NCI-H1105 treated with DMSO at 0.1 percent for 48 hours (cell line): ENCODE data around the gene TUBA4A.

Experiments used
- DNase-seq: peaks from one replicate; lab custom pipeline; 2025; lab: John Stamatoyannopoulos, UW

Gene TUBA4A

DNA sequence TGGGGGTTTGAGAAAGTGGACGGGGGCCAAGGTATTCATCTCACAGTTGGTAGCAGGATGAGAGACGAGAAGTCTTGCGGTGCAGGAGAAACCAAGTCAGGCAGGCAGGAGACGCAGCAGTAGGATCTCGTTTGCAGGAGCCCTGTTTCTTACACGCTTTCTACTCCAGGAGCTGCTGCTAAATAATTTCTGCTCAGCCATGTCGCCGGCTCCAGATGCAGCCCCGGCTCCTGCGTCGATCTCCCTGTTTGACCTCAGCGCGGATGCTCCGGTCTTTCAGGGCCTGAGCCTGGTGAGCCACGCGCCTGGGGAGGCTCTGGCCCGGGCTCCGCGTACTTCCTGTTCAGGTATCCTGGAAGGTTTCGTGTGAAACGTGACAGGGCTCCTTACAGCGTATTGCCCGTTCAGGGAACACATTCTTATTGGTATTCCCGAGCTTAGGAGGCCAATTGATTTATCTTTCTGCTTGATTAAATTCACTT is 23.6 kb downstream of the TUBA4A start:
- DNase-seq, result no peak

DNA sequence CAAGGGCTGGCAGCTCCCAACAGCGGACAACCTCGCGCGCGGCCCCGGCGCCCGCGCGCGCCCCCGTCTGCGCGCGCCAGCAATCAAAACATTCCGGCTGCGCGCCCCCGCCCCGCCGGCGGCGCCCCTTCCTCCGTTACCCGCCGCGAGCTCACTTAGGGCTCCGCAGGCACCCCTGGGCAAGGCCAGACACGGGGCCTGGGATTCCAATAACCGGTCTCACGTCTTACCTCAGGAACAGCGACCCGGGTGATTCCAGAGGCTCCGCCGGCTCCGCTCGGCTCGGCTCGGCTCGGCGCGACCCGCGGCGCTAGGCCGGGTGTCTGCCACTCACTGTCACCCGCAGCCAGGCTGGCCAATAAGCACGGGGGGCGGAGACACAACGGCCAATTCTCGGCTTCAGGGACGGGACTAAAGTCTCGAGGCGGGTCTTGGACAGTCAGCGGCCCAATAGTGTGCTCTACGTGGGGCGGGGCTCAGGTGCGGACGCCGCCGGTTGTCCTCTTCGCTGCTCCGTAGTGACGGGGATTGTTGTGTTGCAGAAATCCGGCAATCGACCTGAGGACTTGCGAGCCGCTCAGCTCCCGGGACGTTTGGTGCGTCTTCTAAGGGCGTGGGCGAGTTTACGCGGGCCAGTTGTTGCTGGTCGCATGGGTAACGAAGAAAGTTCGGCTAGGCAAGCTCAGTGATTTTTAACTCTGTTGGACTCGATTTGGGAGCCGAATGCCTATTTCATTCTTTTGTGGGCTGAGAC is 24.2 kb downstream of the TUBA4A start, which contains the start of the genes ANKZF1 and ATG9A:
ANKZF1 (plus strand) TSS at position 502 of the 754 bp plus-strand sequence. CDS start 452 bp downstream, outside the sequence.
ATG9A (minus strand) TSS at position 332 of the 754 bp plus-strand sequence. CDS start 1,612 bp downstream, outside the sequence.
- DNase-seq, result peak; percentile 97

DNA sequence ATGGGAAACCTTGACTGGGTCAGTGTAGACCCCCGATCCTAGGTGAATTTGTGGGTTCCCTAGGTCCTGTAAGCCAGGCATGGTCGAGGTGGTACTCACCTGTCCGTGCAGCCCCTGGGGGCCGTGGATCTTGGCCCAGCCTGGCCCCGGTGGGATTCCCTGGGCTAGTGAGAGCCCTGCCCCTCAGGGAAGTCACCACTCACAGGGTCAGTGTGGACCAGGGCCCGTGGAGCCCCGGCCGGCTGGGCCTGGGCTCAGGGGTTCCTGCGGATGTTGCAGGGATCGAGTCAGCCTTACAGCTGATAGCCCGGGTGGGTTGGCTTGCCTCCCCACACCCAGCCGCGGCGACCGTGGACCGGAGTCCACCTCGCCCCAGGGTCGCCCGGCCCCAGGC is 24.8 kb downstream of the TUBA4A start:
- no peak for DNase-seq

DNA sequence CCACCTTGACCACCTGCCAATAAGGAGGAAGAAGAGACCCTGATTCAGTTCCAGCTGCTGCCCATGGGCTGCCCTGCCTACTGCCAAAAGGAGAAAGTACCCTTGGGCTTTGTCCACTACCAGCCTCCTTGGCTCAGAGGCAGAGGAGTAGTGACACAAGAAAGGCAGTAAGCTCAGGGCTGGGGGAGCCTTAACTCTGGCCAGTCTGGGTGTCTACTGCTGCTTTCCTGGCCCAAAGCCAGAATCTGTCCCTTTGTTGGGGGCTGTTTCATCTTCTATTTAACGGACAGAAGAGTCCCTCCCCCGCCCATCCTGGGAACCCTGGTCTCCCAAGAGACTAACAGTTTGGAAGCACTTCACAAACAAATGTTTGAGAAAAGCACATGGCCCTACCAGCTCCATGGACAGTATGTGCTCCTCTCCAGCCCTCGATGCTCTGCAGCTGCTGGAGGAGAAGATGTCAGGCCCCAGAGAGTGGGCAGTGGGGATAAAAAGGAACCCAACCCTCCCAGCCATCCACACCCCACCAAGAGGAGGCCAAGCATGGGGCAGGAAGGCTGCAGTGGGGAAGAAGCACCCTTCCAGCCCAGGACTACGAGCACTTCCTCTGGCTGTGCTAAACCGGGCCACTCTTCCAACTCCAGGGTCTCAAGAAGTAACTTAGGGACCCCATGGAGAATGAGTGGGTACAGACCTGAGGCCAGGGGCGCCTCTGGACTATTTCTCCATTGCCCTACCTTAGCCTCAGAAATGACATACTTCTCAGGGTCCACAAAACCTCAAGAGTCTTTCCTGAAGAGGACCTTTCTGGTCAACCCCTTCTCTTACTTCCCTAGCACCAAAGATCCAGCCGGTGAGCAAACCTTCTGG is 25.4 kb downstream of the TUBA4A start:
- no peak for DNase-seq

DNA sequence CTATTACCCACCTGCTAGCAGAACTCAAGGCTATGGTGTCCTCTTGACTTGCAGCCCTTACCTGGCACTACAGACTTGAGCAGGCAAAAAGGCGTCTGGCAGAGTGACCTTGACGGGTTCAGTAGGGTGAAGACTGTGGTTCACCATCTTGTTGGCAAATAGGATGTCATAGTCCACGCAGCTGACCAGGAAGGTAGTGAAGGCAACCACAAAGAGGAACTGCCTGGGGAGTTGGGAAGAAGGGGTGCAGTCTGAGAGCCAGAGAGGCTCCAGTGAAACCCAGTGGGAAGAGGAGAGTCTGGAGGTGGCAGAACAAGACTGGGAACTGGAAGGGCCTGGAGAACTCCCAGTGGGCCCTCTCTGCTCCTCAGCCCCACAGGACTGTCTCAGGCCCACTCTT is 28.4 kb downstream of the TUBA4A start:
- DNase-seq, result no peak

DNA sequence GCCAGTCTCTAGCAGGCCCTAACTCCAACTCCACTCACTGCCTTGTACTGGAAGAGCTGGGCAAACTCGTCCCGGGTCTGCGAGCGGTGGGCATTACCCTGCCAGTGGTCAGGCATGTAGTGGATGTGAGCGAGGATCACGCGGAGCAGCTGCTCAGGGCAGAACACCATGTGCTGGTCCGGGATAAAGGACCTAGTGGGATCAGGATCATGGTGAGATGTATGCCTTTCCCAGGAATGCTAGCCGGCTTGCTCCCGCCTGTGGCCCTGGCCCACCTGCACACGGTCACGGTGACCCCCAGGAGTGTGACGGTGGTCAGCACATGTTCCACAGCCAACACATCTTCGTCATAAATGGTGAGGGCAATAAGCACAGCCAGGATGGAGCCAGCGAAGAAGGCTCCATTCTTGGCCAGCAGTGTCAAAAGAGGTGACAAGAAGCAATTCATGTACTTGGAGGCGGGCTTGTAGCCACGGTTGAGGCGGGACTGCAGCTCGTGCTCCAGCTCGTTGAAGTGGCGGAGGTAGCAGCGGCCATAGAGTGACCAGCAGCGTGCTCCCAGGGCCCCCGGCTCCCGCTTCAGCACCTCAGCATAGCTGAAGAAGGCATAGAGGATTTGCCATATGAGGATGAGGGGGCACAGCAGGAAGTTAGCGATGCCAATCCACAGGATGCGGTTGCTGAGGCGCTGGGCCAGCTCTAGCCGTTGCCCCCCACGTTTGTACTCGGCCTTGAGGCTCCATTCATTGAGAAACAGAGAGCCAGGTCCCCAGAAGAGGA is 29.7 kb downstream of the TUBA4A start:
- DNase-seq, result no peak

DNA sequence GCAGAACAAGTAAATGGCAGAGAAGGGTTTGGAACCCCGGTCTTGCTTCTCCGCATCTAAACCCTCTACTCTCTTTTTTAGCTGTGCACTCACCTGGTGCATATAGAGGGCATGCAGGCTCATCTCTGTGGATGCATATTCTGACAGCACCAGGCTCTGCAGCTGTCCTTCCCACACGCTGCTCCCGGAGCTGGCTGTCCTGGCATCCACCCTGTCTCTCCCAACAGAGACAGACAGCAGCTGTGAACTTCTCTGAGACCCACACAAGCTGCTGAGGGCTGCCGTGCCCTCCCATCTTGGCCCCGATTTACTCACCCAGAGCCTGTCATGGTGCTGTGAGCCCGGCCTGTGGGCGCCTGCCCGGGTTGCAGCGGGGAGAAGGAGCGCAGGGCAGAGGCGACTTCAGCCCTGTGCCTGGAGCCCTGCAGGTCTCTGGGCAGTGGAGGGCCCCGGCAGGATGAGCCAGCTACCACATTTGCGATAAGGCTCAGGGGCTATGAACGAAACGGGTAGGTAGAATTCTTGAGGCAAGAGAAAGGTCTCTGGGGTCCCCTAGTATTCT is 31.7 kb downstream of the TUBA4A start:
- DNase-seq, result no peak

DNA sequence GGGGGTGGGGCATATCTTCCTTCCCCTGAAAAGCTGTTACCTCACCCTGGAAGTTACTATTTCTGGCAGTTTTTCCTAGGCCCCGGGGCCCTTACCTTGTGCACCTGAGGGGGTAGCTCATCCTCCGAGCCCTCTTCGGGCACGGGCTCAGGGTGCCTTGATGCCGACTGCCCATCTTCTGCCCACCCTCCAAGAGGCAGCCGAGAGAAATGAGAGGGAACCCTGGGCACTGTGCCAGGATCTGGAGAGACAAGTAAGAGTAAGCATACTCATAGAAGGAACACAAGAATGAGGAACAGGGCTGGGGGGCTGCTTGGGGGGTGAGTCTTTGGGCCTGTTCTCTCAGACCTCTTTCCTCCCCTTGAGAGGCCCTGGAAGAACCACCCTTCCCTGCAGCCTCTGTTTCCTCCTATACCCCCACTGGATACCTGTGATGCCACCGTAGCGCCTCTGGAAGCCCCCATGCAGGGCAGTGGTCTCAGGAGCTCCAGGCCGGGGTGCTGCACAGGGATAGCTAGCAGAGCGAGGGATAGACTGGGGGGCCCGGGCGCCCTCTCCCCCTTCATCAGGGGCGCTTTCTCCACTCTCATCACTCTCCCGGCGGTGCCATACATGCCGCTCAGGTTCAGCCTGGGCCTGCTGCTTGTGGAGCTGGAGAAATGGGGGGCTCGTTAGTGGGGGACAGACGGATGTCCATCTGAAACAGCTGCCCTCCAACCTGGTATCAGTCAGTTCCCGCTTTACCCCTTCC is 32.9 kb downstream of the TUBA4A start:
- DNase-seq, result no peak

DNA sequence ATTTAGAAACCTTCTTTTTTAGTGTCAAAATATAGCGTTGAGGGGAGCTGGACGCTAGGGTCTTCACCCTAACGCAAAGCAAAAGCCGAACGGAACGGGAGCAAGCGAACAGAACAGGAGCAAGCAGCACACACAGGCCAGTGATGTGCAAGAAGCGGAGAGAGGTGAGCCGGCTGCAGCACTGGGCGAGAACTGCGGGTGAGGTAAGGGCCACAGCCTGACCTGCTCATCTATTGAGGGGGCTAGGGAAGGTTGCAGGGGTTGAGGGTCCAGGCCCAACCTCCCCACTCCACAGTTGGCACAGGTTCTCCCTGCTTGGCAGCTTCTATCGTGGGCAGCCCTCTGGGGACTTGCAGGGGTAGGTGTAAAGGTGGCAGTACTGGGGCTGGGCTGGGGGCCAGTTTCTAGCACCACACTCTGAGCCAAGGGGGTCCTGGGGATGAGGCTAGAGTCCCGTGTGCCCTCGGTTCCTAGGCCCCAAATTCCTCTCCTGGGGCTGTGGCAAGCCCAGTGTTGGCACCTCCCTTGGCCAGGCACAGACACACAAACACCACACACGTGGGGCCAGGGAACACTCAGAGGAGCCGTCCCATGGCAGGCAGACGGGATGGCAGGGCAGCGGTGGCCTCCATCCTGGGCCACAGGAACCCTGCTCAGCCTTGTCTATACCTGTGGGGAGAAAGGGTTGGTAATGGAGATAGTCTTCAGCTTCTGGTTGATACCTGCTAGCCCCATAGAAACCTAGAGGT is 33.8 kb downstream of the TUBA4A start:
- DNase-seq, result no peak

DNA sequence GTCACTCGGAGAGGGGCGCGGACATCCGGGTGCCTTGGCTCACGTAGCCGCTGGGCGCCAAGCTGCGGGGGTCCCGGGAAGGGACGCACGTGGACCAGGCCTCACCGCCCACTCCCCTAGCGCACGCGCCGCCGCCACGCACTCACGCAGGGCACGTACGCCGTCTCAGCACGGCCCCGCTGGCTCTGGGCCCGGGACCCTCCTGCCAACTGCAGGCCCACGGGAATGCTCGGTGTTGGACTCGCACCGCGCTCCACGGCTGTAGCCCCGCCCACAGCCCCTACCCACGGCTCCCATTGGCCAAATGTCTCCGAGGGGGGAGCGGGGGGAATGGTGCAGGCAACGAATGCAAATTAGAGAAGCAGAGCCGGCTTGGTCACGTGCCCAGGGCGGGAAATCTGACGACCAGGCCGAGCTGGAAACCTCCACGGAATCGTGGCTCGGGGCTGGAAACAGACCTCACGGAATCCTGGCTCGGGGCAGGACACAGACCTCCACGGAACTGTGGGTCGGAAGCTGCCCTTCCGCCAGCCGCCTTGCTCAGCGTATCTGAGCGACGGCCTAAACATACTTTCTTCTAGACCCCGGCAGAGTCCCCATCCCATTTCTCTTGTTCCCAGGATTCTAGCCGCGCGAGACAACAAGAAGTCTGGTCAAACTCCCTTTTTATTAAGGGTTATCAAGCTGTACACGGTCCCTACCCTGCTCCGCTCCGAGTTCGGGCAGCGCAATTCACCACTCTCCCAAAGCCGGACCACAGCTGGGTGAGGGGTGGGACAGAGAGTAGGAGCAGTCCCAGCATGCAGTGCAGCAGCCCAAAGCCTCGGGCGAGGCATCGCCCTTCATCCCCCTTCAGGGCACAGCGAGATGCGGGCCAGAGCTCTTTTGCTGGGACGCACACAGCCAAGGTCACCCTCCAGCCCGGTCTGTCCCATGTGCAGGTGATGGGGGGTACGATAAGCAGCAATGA is 34.7 kb downstream of the TUBA4A start, which contains the start of gene ABCB6:
ABCB6 (minus strand) TSS at position 227 of the 970 bp plus-strand sequence. CDS start 285 bp downstream, outside the sequence.
- DNase-seq, result peak; percentile 87

DNA sequence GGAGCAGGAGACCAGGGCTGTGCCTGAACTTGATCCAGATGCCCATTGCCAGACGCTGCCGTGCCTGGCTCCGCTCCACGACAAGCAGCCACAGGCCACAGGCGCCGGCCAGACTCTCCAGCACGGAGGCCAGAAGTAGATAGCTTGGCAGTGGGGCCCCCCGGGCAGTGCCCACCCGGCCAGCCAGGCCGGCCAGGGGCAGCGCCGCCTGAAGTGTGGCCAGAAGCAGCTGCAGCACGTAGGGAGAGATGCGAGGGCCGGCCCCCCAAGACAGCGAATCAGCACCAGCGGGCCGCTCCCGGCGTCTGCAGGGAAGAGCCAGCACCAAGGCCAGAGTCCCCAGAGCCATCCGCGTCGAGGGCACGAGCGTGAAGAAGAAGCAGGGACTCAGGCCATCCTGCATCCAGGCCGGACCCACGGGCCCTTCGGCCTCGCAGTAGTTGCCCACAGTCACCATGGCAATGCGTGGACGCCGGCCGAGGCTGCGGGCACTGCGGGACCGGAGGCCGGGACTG is 35.4 kb downstream of the TUBA4A start:
- peak; percentile 57 for DNase-seq

DNA sequence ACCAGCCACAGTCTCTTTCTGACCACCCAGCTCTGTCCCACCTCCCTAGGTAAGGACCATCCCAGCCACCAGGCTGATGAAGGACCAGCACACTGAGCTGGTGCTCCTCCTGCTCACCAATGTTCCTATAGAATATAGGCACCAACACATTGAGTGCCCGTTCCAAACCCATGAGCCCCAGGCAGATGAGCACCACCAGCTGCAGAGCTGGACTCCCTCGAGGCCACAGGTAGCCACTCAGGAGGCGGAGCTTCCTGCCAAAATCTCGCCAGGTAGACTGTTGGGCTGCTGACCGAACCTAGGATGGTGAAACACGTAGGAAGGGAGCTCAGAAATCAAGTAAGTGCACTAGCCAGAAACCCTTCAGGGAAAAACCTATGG is 37.2 kb downstream of the TUBA4A start:
- DNase-seq, result no peak

DNA sequence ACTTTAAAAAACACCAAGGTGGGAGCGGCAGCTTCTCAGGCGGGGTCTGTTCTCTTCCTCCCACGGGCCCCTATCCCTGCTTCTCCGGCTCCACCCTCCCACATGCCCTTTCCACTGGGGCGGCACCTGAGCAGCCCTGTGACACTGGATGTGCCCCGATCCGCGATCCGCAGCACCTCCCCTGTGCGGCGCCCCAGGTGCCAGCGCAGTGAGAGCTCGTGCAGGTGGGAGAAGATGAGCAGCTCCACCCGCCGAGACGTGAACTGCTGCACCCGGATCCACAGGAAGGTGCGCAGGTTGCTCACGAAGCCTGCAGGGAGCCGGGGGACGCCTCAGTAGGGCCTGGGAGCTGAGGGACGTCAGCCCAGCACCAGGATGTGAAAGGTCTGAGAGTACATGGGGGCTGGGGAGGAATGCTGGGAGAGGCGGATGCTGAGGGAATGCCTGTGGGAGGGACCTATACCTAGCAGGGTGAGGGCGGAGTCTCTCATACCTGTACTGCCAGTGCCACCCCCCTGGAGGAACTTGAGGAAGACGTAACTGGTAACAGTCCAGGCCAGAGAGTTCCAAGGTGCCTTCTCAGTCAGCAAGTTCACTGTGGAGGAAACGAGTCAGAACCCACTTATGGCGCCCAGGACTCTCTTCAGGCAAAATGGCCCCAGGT is 37.7 kb downstream of the TUBA4A start:
- no peak for DNase-seq

DNA sequence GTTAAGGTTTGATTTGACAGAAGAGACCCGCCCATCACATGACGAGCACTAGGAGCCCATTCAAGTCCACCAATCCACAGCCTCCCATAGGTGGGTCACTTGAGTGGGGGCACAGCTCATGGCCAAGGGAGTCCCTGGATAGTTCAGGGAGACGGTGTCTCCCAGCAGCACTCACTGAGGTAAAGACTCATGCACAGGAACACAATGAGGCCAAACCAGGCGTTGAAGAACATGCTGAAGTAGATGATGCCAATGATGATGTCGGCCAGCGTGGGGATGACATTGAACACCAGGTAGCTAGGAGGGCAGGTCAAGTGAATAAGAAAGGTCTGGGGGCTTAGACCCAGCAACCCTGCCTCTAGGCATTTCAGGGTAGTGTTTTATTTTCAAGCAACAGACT is 38.9 kb downstream of the TUBA4A start:
- no peak for DNase-seq

DNA sequence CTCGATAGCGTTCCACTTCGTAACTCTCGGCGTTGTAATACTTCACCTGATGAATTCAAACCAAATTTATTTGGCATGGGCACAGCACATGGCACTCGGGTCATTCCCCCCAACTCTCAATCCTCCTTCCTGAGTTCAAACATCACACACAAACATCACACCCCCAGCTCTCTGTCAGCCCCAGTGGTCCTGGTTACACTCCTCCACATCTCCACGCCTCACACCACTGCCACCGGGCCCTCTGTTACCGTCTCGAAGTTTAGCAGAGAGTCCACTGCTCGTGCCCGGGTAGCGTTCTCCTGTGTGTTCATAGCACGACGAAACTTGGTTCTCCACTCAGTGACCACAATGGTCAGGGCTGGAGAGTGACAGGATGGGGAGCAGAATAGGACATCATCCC is 39.6 kb downstream of the TUBA4A start:
- no peak for DNase-seq

DNA sequence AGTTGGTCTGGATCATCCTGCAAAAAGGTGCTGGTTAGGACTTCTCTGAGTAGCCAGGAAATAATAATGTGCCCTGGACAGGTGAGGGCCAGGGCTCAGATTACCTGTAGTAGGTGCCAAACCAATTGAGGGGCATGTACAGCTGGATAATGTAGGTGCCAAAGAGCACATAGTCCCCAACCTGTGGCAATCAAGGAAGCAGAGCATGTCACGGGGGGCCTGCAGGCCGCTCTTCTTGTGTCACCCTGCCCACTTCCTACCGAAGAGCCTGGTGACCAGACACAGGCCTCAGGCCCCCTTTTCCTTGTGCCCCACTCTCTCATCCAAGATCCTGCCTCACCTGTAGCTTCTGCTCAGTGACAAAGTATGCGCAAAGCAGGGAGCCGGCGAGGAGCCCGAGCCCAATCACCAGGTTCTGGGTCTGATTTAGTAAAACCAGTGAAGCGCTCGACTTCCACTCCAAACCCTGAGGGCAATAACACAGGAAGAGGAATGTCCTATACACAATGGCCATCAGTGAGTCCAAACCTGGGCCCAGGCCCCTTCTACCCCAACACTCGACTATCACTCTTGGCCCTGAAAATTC is 40.1 kb downstream of the TUBA4A start:
- DNase-seq, result no peak

DNA sequence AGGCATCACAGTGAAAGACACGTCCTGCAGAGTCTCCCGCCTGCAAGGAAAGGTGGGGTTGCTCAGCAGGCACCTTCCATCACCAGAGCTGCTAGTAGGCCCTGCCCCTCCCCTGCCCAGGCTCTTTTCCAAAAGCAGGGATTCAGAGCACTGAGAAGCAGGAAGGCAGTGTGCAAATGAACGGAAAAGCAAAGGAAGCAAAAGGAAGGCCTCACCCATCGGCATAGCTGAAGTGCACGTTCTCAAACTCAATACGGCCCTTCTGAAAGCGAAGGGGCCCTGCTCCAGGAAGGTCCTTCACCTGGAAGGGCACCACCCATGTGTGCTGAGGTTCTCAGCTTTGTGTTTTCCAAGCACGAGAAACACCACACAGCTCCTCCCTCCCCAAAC is 40.7 kb downstream of the TUBA4A start:
- no peak for DNase-seq

DNA sequence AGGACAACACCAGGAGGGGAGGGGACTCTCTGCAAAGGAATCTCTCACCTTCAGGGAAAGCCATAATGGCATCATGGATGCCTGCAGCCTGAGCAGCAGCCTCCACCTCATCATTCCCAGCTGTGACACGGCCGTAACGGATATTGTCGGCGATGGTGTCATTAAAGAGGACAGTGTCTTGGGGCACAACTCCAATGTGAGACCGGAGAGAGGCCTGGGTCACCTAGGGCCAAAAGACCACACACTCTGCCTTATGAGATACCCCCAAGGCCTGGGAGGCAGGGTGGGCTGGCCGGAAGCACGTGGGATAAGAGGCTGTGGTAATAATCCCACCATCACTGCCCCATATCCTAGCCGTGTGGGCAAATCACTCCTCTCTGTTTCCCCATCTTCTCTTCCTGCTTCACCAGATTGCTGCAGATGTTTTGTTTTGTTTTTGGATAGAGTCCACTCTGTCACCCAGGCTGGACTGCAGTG is 42.8 kb downstream of the TUBA4A start:
- DNase-seq, result no peak
